ENCODE results near the gene PARP16. TPM values are rescaled to one million over a fixed set of nuclear protein-coding genes. Genes with fewer than 3 reads are reported as not detected.

The PARP16 gene
- total RNA-seq, 2 experiments from 2014 or later: 16.2 to 16.8 TPM

Other genes starting within 250 kb of the PARP16 start
- gene SLC51B, start 241.5 kb downstream of the PARP16 start, total RNA-seq: not detected
- gene RASL12, start 218.9 kb downstream of the PARP16 start, total RNA-seq: not detected
- not detected for gene KBTBD13, start 210.1 kb downstream of the PARP16 start, total RNA-seq
- 1 to 10 TPM; 1.6 to 1.9 TPM for gene UBAP1L, start 171.7 kb downstream of the PARP16 start, total RNA-seq
- 10 to 100 TPM; 28.6 to 31.5 TPM for gene PDCD7, start 153.1 kb downstream of the PARP16 start, total RNA-seq
- gene CLPX, start 101.5 kb downstream of the PARP16 start, total RNA-seq: 10 to 100 TPM; 62.7 to 69.9 TPM
- gene CILP, start 75.4 kb downstream of the PARP16 start, total RNA-seq: not detected
- not detected for gene RNU5A-1, start 9.2 kb upstream of the PARP16 start, total RNA-seq
- not detected for gene RNU5B-1, start 17.8 kb upstream of the PARP16 start, total RNA-seq
- gene IGDCC3, start 91.1 kb upstream of the PARP16 start, total RNA-seq: not detected
- under 1 TPM; 0.17 to 0.41 TPM for gene IGDCC4, start 136.1 kb upstream of the PARP16 start, total RNA-seq
- gene DPP8, start 230.8 kb upstream of the PARP16 start, total RNA-seq: 10 to 100 TPM; 23.0 to 24.9 TPM
- gene HACD3, start 243.6 kb upstream of the PARP16 start, total RNA-seq: 10 to 100 TPM; 29.1 to 30.1 TPM

Data from activated naive CD4-positive, alpha-beta T cell treated with anti-CD3 and anti-CD28 coated beads for 36 hours (primary cell).